ENCODE measurements around the gene KMT2A.

The KMT2A gene

DNA sequence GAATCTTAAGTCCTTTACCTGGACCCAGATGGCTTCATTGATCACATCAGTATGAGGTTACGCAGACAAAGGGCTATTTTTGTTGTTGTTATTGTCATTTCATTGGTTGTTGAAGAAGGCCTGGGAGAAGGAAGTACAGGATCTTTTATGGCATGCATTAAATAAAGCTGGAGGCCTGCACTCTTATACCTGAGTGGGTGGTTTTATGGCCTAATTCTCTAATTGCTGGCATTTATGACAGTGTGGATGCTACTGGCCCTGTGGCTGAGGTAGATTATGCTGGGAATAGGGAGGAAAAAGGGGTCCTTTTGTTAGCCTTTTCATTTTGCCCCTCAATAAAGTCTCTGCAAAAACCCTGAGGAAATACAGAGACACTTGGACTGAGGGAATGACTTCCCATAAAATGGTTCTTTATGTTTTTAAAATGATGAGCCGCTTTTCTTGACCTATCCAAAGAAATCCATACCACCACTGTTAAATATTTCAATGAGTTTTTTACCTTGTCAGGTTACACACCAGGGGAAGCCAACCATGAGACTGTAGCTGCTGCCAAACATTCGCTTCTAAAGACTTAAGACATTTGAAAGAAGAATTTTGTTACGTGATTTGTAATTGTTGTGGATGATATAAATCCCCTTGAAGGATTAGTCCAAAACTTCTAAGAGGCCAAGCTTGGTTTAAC, 6.8 kb downstream of the KMT2A start:
- no peaks in the 10 kb centered on the region for H3K9me3 ChIP-seq (ENCODE audit: severe bottlenecking)
- H3K27ac ChIP-seq = no peak overlapping the region
- TF ChIP-seq CTCF (IDR thresholded peaks at IDR 0.05; ENCODE audit: low read depth, low read length) = no peak
- no peaks in the 10 kb centered on the region for H3K27me3 ChIP-seq (ENCODE audit: insufficient read depth, low read depth, severe bottlenecking)
- H3K4me3 ChIP-seq (ENCODE audit: low read depth, low read length) = no peak overlapping the region
- no peak for DNase-seq
- H3K36me3 ChIP-seq = peaks cover 70% of the 10 kb centered on the region

DNA sequence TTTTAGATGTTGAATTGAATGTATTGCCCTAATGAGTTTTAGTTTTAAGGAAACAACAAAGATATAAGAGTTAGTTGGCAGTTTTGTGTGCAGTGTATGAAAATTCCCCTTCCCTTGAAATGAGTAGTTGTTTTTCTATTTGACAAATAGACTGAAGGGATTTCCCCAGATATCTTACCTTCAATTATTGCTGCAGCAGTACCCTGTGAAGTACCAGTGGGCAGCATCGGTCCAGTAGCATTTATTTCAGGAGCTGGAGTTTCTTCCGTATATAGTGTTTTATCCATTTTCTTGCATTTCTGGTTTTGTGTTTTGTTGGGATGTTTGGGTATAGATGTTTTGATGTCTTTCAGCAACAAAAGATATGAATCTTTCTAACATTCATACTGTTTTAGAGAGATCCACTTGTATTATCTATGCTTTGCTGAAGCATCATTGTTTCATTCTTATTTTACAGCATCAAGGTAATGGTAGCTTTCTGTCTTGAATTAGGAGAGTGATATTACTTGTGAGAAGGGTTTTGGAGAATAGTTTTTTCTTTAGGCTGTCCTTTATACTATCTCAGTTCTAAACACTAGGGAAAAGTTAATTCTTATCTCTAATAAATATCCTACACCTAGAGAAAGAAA, 7.4 kb downstream of the KMT2A start:
- Histone ChIP-seq H3K9me3 (ENCODE audit: severe bottlenecking) (no peaks in the 10 kb centered on the region), H3K36me3 (peaks cover 72% of the 10 kb centered on the region), H3K27me3 (ENCODE audit: insufficient read depth, low read depth, severe bottlenecking) (no peaks in the 10 kb centered on the region), H3K4me3 (ENCODE audit: low read depth, low read length) (no peak overlapping the region), H3K27ac (no peak overlapping the region)
- DNase-seq = no peak
- TF ChIP-seq CTCF (IDR thresholded peaks at IDR 0.05; ENCODE audit: low read depth, low read length) = no peak

DNA sequence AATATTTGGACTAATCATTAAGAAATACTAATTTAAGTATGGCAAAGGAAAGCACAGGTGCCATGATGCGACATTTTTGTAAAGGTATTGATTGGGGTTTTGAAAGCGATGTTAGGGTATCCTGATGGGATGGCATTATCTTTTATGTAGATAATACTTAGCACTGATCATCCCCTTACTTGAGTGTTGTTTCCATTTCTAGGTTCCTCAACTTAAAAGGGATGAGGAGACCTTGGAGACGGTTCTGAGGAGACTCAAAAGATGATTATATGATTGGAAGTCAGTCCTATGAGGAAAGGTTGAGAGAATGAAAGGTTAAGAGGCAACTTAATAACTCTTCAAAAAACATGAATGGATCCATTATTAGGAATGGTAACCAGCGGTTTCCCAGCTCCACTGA, 11.1 kb downstream of the KMT2A start:
- TF ChIP-seq CTCF (IDR thresholded peaks at IDR 0.05; ENCODE audit: low read depth, low read length) = no peak
- Histone ChIP-seq H3K36me3 (peaks cover 48% of the 10 kb centered on the region), H3K4me3 (ENCODE audit: low read depth, low read length) (no peak overlapping the region), H3K27ac (no peak overlapping the region), H3K27me3 (ENCODE audit: insufficient read depth, low read depth, severe bottlenecking) (no peaks in the 10 kb centered on the region), H3K9me3 (ENCODE audit: severe bottlenecking) (no peaks in the 10 kb centered on the region)
- DNase-seq = no peak

DNA sequence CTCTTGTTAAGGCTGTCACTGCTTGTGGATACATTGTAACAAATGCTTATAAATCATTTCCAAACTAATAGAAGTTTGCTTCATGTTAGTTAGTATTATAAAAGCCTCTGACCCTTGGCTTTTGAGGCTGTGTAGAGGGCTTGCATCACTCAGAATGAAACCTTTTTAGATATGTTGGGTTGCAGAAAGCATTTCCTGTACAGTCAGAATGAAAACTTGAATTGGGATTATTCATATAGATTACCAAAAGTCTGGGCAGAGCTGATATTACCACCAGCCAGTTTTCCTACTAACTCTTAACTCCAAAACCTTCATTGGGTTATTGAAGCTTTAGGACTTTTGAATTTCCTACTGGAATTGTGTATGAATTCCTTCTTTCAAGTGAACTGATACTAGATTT, 12.0 kb downstream of the KMT2A start:
- Histone ChIP-seq H3K27ac (no peak overlapping the region), H3K9me3 (ENCODE audit: severe bottlenecking) (no peaks in the 10 kb centered on the region)
- no peak for TF ChIP-seq CTCF (IDR thresholded peaks at IDR 0.05; ENCODE audit: low read depth, low read length)

GRCh38 chr11:118449316-118449918, 13.1 kb downstream of the KMT2A start:
- TF ChIP-seq CTCF (IDR thresholded peaks at IDR 0.05; ENCODE audit: low read depth, low read length) = no peak
- Histone ChIP-seq H3K27ac (no peak overlapping the region), H3K4me3 (ENCODE audit: low read depth, low read length) (no peak overlapping the region), H3K9me3 (ENCODE audit: severe bottlenecking) (no peaks in the 10 kb centered on the region), H3K36me3 (peaks cover 56% of the 10 kb centered on the region), H3K27me3 (ENCODE audit: insufficient read depth, low read depth, severe bottlenecking) (no peaks in the 10 kb centered on the region)
- no peak for DNase-seq

More for the DNA sequence above, 12.0 kb downstream of the KMT2A start:
- H3K27me3 ChIP-seq (ENCODE audit: insufficient read depth, low read depth, severe bottlenecking) = no peaks in the 10 kb centered on the region
- DNase-seq = no peak
- no peak overlapping the region for H3K4me3 ChIP-seq (ENCODE audit: low read depth, low read length)
- peaks cover 51% of the 10 kb centered on the region for H3K36me3 ChIP-seq

Data from WERI-Rb-1 (cell line).